CD4-positive, alpha-beta T cell treated with Interleukin-17A for 1 hour (primary cell): Measurements from ENCODE around the gene DIP2C.
"Not testable (repeated sequence)": the region's sequence is repeated elsewhere in the genome, so short reads cannot be mapped to it uniquely, and the experiment has no call there.

ENCODE experiments used
- DNase-seq: peaks from one replicate; pipeline ENCODE4 v3.0.0-alpha.2; 2020

DIP2C gene

GRCh38 chr10:474406-474805 is 215.1 kb downstream of the DIP2C start:
- DNase-seq: no peak

- no peak for DNase-seq
Observed at GRCh38 chr10:472241-472910, 217.1 kb downstream of the DIP2C start.

GRCh38 chr10:470339-471003 is 219.0 kb downstream of the DIP2C start:
- DNase-seq: peak; percentile 68

GRCh38 chr10:469947-470338 is 219.5 kb downstream of the DIP2C start:
- no peak for DNase-seq

GRCh38 chr10:459743-460142 is 229.7 kb downstream of the DIP2C start:
- no peak for DNase-seq

GRCh38 chr10:458421-458851 is 231.0 kb downstream of the DIP2C start:
- DNase-seq: no peak

GRCh38 chr10:456486-456885 is 233.0 kb downstream of the DIP2C start:
- no peak for DNase-seq

GRCh38 chr10:454860-455259 is 234.6 kb downstream of the DIP2C start:
- DNase-seq: no peak

GRCh38 chr10:453647-454046 is 235.8 kb downstream of the DIP2C start:
- DNase-seq: no peak

- no peak for DNase-seq
Observed at GRCh38 chr10:452512-453426, 236.7 kb downstream of the DIP2C start.

GRCh38 chr10:451856-452255 is 237.6 kb downstream of the DIP2C start:
- DNase-seq: no peak

- DNase-seq: peak; percentile 75
Observed at GRCh38 chr10:451021-451471, 238.4 kb downstream of the DIP2C start.

GRCh38 chr10:450463-450862 is 239.0 kb downstream of the DIP2C start:
- no peak for DNase-seq

- not testable (repeated sequence) for DNase-seq
Observed at GRCh38 chr10:449331-449730, 240.1 kb downstream of the DIP2C start.

- no peak for DNase-seq
Observed at GRCh38 chr10:443459-443858, 246.0 kb downstream of the DIP2C start.

GRCh38 chr10:442209-442608 is 247.3 kb downstream of the DIP2C start:
- no peak for DNase-seq

- no peak for DNase-seq
Observed at GRCh38 chr10:441659-442058, 247.8 kb downstream of the DIP2C start.

- DNase-seq: no peak
Observed at GRCh38 chr10:440127-440526, 249.3 kb downstream of the DIP2C start.

GRCh38 chr10:437698-438490 is 251.6 kb downstream of the DIP2C start:
- no peak for DNase-seq

- DNase-seq: peak; percentile 53
Observed at GRCh38 chr10:436911-437665, 252.4 kb downstream of the DIP2C start.

- no peak for DNase-seq
Observed at GRCh38 chr10:436013-436697, 253.3 kb downstream of the DIP2C start.
